ENCODE data around the gene COL4A1.

- TF ChIP-seq CTCF (IDR thresholded peaks at IDR 0.05; ENCODE audit: low read length) (no peak), EZH2 (IDR thresholded peaks at IDR 0.05; ENCODE audit: borderline replicate concordance, low read length) (no peak)
Observed at GRCh38 chr13:110115591-110115990, 191.4 kb downstream of the COL4A1 start.

Measured in OCI-LY1 (cell line).